ENCODE results near the gene ABCA2. TPM values are rescaled to one million over a fixed set of nuclear protein-coding genes. Genes with fewer than 3 reads are reported as not detected.

Gene ABCA2, protein sequence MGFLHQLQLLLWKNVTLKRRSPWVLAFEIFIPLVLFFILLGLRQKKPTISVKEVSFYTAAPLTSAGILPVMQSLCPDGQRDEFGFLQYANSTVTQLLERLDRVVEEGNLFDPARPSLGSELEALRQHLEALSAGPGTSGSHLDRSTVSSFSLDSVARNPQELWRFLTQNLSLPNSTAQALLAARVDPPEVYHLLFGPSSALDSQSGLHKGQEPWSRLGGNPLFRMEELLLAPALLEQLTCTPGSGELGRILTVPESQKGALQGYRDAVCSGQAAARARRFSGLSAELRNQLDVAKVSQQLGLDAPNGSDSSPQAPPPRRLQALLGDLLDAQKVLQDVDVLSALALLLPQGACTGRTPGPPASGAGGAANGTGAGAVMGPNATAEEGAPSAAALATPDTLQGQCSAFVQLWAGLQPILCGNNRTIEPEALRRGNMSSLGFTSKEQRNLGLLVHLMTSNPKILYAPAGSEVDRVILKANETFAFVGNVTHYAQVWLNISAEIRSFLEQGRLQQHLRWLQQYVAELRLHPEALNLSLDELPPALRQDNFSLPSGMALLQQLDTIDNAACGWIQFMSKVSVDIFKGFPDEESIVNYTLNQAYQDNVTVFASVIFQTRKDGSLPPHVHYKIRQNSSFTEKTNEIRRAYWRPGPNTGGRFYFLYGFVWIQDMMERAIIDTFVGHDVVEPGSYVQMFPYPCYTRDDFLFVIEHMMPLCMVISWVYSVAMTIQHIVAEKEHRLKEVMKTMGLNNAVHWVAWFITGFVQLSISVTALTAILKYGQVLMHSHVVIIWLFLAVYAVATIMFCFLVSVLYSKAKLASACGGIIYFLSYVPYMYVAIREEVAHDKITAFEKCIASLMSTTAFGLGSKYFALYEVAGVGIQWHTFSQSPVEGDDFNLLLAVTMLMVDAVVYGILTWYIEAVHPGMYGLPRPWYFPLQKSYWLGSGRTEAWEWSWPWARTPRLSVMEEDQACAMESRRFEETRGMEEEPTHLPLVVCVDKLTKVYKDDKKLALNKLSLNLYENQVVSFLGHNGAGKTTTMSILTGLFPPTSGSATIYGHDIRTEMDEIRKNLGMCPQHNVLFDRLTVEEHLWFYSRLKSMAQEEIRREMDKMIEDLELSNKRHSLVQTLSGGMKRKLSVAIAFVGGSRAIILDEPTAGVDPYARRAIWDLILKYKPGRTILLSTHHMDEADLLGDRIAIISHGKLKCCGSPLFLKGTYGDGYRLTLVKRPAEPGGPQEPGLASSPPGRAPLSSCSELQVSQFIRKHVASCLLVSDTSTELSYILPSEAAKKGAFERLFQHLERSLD (N-terminal part only)
- 6.8 and 10.4 TPM in 2 replicates for total RNA-seq (2014; rRNA removed; shearing (Covaris generic))

DNA sequence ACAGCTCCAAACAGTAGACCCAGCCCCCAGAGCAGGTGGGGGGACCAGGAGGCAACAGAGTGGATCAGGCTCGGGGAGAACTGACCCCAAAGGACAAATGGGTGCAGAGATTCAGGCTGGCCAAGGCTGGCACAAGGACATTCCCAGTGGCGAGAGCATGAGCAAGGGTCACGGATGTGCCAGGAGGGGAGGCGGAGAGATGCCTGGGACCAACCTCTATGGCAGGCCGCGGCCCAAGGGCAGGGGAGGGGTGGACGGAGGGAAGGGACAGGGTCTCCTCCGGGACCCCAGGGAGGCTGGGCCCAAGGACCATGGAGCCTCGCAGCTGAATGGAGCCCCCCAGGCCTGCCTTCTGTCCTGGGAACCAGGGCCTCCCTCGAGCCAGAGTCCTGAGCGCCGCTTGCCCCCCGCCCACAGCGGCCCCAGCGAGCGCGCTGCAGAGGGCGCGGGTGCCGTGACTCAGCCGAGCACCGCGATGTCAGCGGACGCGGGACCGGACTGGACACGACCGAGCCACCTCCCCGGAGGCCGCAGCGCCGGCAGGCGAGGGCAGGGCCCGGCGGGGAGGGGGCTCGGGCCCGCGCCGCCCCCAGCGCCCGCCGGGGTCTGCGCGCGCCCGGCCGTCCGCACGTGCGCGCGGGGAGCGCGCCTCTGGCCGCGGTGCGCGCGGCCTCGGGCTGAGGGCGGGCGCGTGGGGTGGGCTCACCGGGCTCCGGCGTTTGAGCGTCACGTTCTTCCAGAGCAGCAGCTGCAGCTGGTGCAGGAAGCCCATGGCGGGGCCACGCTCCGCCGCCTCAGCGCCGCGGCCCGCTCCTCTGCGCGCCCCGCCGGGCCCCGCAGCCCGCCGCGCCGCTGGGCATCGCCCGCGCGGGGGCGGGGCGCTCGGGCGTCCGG is at the start of gene ABCA2:
TSS of gene ABCA2 (minus strand) at position 869 of the 894 bp plus-strand sequence. CDS start at position 772, 97 bp downstream.
- peak; percentile 81 for DNase-seq
- peaks cover 17% of the 10 kb centered on the region for H3K27me3 ChIP-seq (ENCODE audit: control insufficient read depth, insufficient read depth, low read length)
- H3K36me3 ChIP-seq (replicated peaks; ENCODE audit: control insufficient read depth, insufficient read depth, low read length) = no peaks in the 10 kb centered on the region
- peak within 1 kb of the TSS; percentile 53 for H3K4me3 ChIP-seq (ENCODE audit: insufficient read depth, low read depth, low read length)

DNA sequence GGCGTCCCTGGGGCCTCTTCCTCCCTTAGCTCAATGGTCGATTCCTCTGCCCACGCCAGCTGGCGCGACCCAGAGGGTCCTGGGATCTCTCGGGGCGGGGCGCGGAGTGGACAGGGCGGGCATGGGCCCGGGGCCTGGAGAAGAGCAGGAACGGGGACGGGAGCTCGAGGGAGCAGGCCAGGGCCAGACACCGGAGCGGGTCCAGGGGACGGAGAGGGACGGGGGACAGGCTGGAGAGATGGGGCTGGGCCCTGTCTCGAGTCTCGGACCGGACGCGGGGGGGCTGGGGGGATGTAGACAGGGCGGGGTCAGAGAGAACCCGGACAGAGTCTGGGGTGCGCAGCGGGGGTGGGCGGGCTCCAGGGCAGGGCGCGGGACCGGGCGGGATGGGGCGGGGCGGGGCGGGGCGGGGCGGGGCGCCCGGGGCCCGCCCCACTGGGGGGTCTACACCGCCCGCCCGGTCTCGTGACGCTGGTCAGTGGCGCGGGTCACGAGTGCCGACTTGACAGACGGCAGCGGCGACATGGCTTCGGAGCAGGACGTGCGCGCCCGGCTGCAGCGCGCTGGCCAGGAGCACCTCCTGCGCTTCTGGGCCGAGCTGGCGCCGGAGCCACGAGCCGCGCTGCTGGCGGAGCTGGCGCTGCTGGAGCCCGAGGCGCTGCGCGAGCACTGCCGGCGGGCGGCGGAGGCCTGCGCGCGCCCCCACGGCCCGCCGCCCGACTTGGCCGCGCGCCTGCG is 49.1 kb upstream of the ABCA2 start, which contains the start of gene UAP1L1:
TSS of gene UAP1L1 (plus strand) at position 508 of the 738 bp plus-strand sequence. CDS start at position 524, 16 bp downstream.
- H3K36me3 ChIP-seq (replicated peaks; ENCODE audit: control insufficient read depth, insufficient read depth, low read length) = peaks cover 2% of the 10 kb centered on the region
- peak; percentile 86 for DNase-seq
- peaks cover 13% of the 10 kb centered on the region for H3K27me3 ChIP-seq (ENCODE audit: control insufficient read depth, insufficient read depth, low read length)
- peak within 1 kb of the TSS; percentile 73 for H3K4me3 ChIP-seq (ENCODE audit: insufficient read depth, low read depth, low read length)

DNA sequence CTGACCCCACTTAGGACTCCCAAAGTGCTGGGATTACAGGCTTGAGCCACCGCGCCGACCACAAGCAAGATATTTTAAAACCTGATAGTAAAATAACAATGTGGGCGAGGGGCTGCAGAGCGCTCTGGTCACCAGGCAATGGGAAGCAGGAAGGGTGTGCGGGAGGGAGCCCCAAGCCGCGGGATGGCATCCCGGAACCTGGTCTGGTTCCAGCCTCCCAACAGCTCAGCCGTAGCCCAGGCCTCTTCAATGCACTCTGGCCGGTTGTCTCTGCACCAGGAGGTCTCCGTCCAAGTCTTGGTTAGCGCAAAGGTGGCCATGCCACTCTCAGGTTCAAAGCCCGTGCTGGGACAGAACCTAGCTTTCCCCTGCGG is 48.6 kb upstream of the ABCA2 start:
- Histone ChIP-seq H3K4me3 (ENCODE audit: insufficient read depth, low read depth, low read length) (peak overlapping the region; percentile 44), H3K27me3 (ENCODE audit: control insufficient read depth, insufficient read depth, low read length) (peaks cover 13% of the 10 kb centered on the region), H3K36me3 (replicated peaks; ENCODE audit: control insufficient read depth, insufficient read depth, low read length) (peaks cover 1% of the 10 kb centered on the region)
- DNase-seq = peak; percentile 59

DNA sequence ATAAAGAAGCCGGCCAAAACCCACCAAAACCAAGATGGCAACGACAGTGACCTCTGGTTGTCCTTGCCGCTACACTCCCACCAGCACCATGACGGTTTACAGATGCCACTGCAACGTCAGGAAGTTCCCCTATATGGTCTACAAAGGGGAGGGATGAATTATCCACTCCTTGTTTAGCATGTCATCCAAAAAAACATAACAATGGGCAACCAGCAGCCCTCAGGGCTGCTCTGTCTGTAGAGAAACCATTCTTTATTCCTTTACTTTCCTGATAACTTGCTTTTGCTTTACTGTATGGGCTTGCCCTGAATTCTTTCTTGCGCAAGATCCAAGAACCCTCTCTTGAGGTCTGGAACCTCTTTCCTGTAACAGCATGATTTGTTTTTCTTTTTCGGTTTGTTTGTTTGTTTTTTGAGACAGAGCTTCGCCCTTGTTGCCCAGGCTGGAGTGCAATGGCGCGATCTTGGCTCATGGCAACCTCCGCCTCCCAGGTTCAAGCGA is 47.3 kb upstream of the ABCA2 start:
- Histone ChIP-seq H3K4me3 (ENCODE audit: insufficient read depth, low read depth, low read length) (no peak overlapping the region), H3K36me3 (replicated peaks; ENCODE audit: control insufficient read depth, insufficient read depth, low read length) (no peaks in the 10 kb centered on the region; the same call in none of the 2 replicates), H3K27me3 (ENCODE audit: control insufficient read depth, insufficient read depth, low read length) (peaks cover 13% of the 10 kb centered on the region)
- no peak for DNase-seq

DNA sequence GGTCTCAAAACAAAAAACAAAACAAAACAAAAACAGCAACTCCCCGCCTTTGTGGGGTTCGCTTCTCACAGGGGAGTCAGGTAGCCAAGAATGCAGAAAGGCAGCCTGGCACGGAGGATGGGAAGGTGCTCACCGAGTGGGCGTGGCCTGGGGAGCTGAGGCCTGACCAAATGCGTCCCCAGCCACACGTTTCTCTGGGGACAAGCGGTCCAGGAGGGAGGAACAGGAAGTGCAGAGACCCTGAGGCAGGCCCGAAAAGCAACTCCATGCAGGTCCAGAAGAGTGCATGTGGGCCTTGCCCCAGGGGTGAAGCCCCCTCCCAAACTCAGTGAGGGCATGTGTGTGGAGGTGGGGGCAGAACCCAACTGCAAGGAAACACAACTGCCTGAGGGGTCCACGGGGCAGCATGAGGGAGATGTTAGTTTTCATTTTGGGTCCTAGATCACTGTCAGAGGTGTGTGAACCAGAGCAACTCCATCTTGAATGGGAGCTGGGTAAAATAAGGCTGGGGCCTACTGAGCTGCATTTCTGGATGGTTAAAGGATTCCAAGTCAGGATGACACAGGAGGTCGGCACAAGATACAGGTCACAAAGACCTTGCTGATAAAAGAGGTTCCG is 46.7 kb upstream of the ABCA2 start:
- DNase-seq = no peak
- no peaks in the 10 kb centered on the region; the same call in none of the 2 replicates for H3K36me3 ChIP-seq (replicated peaks; ENCODE audit: control insufficient read depth, insufficient read depth, low read length)
- no peak overlapping the region for H3K4me3 ChIP-seq (ENCODE audit: insufficient read depth, low read depth, low read length)
- H3K27me3 ChIP-seq (ENCODE audit: control insufficient read depth, insufficient read depth, low read length) = peaks cover 13% of the 10 kb centered on the region

DNA sequence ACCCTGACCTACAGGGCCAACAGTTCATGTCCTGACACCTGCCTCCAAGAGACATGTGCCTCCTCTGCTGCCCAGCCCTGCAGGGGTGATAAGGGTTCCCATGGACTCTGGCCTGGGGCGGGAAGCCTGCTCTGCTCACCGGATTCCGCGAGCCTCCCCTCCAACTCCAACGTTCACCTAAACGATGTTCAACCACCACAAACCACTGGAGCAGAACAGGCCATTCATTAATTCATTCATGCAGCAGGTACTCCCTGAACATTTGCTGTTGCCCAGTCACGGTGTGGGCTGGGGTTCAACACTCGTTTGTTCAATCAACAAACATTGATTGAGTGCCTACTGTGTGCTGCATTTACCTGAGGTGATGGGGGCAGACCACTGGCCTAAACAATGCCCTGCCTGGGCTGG is 46.0 kb upstream of the ABCA2 start:
- Histone ChIP-seq H3K27me3 (ENCODE audit: control insufficient read depth, insufficient read depth, low read length) (peaks cover 13% of the 10 kb centered on the region), H3K36me3 (replicated peaks; ENCODE audit: control insufficient read depth, insufficient read depth, low read length) (no peaks in the 10 kb centered on the region), H3K4me3 (ENCODE audit: insufficient read depth, low read depth, low read length) (no peak overlapping the region)
- DNase-seq = no peak

DNA sequence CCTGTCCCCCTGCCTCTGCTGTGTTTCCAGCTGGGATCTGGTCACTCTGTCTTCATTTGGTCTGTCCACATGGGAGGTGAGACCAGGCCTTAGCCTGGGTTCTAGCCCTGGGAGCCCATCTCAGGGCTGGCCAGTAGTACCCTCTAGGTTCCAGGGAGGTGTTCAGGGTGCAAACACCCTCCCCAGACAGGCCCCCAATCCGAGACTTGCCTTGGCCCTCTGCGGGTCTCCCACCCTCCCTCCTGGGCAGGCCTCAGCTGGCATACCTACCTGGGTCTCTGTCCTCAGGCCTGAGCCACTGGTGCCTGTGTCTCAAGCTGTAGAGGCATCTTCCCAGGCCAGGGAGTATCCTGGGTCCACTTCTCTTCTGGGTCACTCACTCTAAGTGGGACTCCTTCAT is 43.2 kb upstream of the ABCA2 start:
- Histone ChIP-seq H3K27me3 (ENCODE audit: control insufficient read depth, insufficient read depth, low read length) (no peaks in the 10 kb centered on the region), H3K4me3 (ENCODE audit: insufficient read depth, low read depth, low read length) (peak overlapping the region; percentile 41), H3K36me3 (replicated peaks; ENCODE audit: control insufficient read depth, insufficient read depth, low read length) (no peaks in the 10 kb centered on the region)
- DNase-seq = no peak

DNA sequence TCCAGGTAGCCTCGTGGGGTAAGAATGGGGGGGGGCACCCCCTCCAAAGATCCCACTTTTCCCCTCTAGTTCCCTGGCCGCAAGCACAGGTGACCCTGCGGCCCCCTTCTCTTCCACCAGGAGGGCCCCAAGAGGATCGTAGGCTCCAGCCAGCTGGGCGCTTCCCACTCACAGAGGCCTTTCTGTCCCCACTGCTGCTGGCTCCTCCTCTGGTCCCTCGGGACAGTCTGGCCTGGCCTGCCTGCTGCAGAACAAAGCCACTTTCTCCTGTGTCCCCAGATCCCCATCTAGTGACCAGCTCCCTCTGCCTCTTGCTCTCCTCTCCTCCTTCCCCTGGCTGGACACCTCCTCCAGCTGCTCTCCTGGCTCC is 42.9 kb upstream of the ABCA2 start:
- Histone ChIP-seq H3K36me3 (replicated peaks; ENCODE audit: control insufficient read depth, insufficient read depth, low read length) (peaks cover 1% of the 10 kb centered on the region), H3K27me3 (ENCODE audit: control insufficient read depth, insufficient read depth, low read length) (no peaks in the 10 kb centered on the region), H3K4me3 (ENCODE audit: insufficient read depth, low read depth, low read length) (peak overlapping the region; percentile 41)
- DNase-seq = no peak

DNA sequence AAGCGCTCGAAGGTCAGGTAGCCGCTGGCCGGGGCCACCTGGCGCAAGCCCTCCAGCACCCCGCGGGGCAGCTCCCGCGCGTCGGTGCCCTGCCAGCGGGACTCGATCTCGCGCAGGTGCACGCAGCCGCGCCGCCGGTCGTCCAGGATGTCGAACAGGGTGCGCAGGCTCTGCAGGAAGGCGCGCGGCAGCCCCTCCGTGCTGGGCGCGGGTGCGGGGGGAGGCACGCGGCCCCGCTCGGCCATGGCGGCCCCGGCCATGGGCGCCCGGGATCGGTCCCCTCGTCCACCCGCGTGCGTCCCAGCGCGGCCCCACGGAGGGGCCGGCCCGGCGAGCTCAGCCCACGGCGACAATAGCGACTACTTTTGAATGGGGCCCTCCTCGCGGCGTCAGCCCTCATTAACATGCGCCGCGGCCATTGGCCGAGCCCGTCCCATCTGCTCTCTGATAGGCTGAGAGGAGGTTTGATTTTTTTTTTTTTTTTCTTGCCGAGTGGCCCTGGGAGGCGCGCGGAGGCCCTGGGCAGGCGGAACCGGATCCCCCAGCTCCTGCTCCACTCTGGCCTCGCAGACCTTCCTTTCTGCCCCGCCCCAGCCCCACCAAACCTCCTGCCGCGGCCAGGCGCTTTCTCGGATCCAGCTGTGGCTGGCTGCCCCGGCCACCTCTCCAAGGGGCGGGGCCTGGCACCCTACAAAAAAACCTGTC is 42.3 kb upstream of the ABCA2 start, which contains the start of gene SAPCD2:
TSS of gene SAPCD2 (minus strand) at position 357 of the 705 bp plus-strand sequence. CDS start at position 260, 97 bp downstream.
- peak within 1 kb of the TSS; percentile 70 for H3K4me3 ChIP-seq (ENCODE audit: insufficient read depth, low read depth, low read length)
- peaks cover 5% of the 10 kb centered on the region for H3K36me3 ChIP-seq (replicated peaks; ENCODE audit: control insufficient read depth, insufficient read depth, low read length)
- DNase-seq = peak; percentile 98
- no peaks in the 10 kb centered on the region for H3K27me3 ChIP-seq (ENCODE audit: control insufficient read depth, insufficient read depth, low read length)

DNA sequence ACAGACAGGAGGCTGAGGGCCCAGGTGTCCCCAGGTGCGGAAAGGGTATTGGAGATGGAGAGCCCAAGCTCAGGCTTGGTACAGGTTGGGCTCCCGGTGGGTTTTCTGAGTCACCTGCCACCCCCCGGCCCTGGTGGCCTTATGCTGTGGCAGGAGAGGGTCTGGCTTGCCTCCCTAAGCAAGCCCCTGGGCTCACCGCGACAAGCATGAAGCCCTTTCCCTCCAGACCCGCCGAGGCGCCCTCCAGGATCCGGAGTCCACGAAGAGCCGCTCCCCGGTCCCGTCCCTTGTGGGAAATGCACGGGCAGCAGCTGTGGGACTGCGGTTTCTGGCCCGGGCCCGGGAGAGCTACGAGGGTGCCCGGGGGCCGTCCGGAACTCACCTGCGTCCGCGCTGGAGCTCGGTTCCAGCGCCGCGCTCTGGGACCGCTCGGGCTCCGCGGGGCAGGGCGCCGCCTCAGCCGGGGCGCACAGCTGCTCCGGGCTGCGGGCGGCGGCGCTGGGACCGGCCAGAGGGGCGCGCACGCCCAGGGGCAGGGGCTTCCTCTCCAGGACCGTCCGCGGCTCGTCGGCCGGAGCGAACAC is 41.6 kb upstream of the ABCA2 start:
- DNase-seq = peak; percentile 81
- Histone ChIP-seq H3K27me3 (ENCODE audit: control insufficient read depth, insufficient read depth, low read length) (no peaks in the 10 kb centered on the region), H3K4me3 (ENCODE audit: insufficient read depth, low read depth, low read length) (peak overlapping the region; percentile 70), H3K36me3 (replicated peaks; ENCODE audit: control insufficient read depth, insufficient read depth, low read length) (peaks cover 8% of the 10 kb centered on the region)

DNA sequence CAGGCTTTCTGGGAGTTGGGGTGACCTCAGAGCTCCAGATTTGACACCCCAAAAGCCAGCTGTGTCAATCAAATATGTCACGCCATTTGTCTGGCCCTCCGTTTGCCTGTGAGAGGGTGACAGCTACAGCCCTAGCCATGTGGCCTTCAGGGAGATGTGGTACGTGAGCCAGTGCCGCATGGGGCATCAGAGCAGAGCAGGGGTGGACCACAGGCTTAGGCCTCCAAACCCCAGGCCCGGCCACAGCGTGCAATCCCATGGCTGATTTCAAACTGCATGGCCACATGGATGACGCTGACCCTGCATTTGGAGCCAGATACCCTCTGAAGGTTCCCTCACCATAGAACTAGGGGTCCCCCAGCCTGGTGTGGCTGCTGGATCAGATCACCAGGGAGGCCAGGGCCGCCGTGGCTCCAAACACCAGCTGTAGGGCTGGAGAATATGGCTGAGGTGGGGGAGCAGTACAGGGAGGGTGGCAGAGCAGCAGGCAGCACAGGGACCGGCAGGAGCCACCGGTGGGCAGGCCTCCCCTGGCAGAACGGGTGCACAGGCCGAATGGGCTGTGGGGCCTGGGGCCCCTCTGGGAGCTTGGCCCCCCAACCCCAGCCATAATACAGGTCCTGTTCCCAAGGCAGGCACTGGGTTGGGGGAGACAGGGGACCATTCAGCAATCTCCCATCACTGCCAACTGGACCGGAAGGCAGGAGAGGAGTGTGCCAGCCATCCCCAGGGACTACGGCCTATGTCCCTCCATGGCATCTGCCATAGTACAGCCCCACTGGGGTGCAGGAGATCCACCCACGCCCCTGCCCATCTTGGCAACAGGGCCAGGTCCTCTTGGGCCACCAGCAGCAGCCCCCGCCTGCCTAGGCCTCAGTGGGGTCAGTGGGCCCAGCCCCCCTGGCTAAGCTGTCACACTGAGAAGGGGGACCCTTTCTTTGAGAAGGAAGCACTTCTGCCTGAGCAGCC is 40.8 kb upstream of the ABCA2 start:
- peak overlapping the region; percentile 70 for H3K4me3 ChIP-seq (ENCODE audit: insufficient read depth, low read depth, low read length)

More for the DNA sequence above, 40.8 kb upstream of the ABCA2 start:
- peaks cover 8% of the 10 kb centered on the region for H3K36me3 ChIP-seq (replicated peaks; ENCODE audit: control insufficient read depth, insufficient read depth, low read length)
- DNase-seq = no peak
- H3K27me3 ChIP-seq (ENCODE audit: control insufficient read depth, insufficient read depth, low read length) = no peaks in the 10 kb centered on the region

All from H7 (cell line).